Posterior vena cava (tissue), 2 donors: ENCODE measurements around the gene CDKN2AIP. TPM values are rescaled to one million over a fixed set of nuclear protein-coding genes. Genes with fewer than 3 reads are reported as not detected.
"Not testable (repeated sequence)": the region's sequence is repeated elsewhere in the genome, so short reads cannot be mapped to it uniquely, and the experiment has no call there.

Experiments used
- DNase-seq: peaks from one replicate; pipeline ENCODE4 v3.0.0-alpha.2; 2020; ENCODE audit warnings: low spot score
- intact Hi-C, 2 donors: fragments of 100-400 bp; cut with DNase I; formaldehyde crosslinking; loops; one replicate each; pipeline versions ENCODE4 v1.14.1 to v1.14.2; 2022 to 2023
- total RNA-seq, 2 donors: library from RNA; stranded (reverse); fragmentation: NEBNext Ultra II Directional; extraction: Animal tissue kit (Norgen Biotek cat#: 25700); gene quantifications; one replicate each; pipeline ENCODE4 v1.2.1, GENCODE V29; 2021
- donor health status: DM: yes; HTN: yes; CAD: no.
- donor health status: DM: yes; HTN: yes; CAD: no.

Gene CDKN2AIP
- total RNA-seq, 2 donors from 2014 or later: 10.8 to 11.0 TPM

GRCh38 chr4:183471946-183472708 is 27.7 kb downstream of the CDKN2AIP start:
- peak; percentile 94 for DNase-seq
- intact Hi-C loops: loop anchor here (10.0 kb wide), 1 partner anchor 133 kb away; no protein-coding TSS in a partner anchor

- DNase-seq: no peak
- intact Hi-C loops: loop anchor here (10.0 kb wide), 1 partner anchor 127 kb away; no protein-coding TSS in a partner anchor
Observed at GRCh38 chr4:183478123-183478522, 33.7 kb downstream of the CDKN2AIP start.

GRCh38 chr4:183478926-183479325 is 34.5 kb downstream of the CDKN2AIP start:
- intact Hi-C loops: loop anchor here (10.0 kb wide), 1 partner anchor 126 kb away; no protein-coding TSS in a partner anchor
- no peak for DNase-seq

GRCh38 chr4:183482515-183483095 is 38.2 kb downstream of the CDKN2AIP start:
- intact Hi-C loops, DNase-seq: not testable (repeated sequence)

- intact Hi-C loops: no loop called here
- DNase-seq: no peak
Observed at GRCh38 chr4:183483997-183484396, 39.6 kb downstream of the CDKN2AIP start.

GRCh38 chr4:183485411-183486160 is 41.1 kb downstream of the CDKN2AIP start:
- no peak for DNase-seq
- intact Hi-C loops: no loop called here

- intact Hi-C loops: no loop called here
- DNase-seq: no peak
Observed at GRCh38 chr4:183492791-183493222, 48.4 kb downstream of the CDKN2AIP start.

GRCh38 chr4:183493246-183493645 is 48.8 kb downstream of the CDKN2AIP start:
- intact Hi-C loops: no loop called here
- DNase-seq: no peak

GRCh38 chr4:183495184-183495583 is 50.7 kb downstream of the CDKN2AIP start:
- intact Hi-C loops: no loop called here
- no peak for DNase-seq

Other genes starting within 250 kb of the CDKN2AIP start
- gene CLDN22, start 124.4 kb upstream of the CDKN2AIP start, total RNA-seq: not detected
- not detected for gene CLDN24, start 122.2 kb upstream of the CDKN2AIP start, total RNA-seq
- gene ING2, start 60.4 kb downstream of the CDKN2AIP start, total RNA-seq: 10 to 100 TPM in 1 of 2 donors, 1 to 10 TPM in 1; 9.2 to 11.8 TPM
- gene RWDD4, start 214.5 kb downstream of the CDKN2AIP start, total RNA-seq: 10 to 100 TPM; 16.8 to 18.2 TPM
- 10 to 100 TPM; 35.1 to 36.7 TPM for gene TRAPPC11, start 214.7 kb downstream of the CDKN2AIP start, total RNA-seq